Transverse colon (tissue), 4 donors: ENCODE measurements around the gene KCNJ6. TPM values are rescaled to one million over a fixed set of nuclear protein-coding genes. Genes with fewer than 3 reads are reported as not detected.

Source experiments
- DNase-seq: peaks from one replicate; pipeline ENCODE4 v3.0.0-alpha.2; 2019
- H3K27ac ChIP-seq, 4 donors: fragments of 200-600 bp; sonication (generic); 2 replicates each; pipeline ENCODE4 v1.5.1; 2016 to 2018; ENCODE audit warnings: inconsistent platforms in 4 of 4
- H3K27me3 ChIP-seq: fragments of 200-600 bp; sonication (generic); 2 replicates; pipeline ENCODE4 v1.5.1; 2017; ENCODE audit warnings: inconsistent platforms
- H3K36me3 ChIP-seq, 4 donors: fragments of 200-600 bp; sonication (generic); 2 replicates each; pipeline ENCODE4 v1.5.1; 2017 to 2019; ENCODE audit warnings: inconsistent platforms in 4 of 4
- H3K4me1 ChIP-seq, 4 donors: fragments of 200-600 bp; sonication (generic); 2 replicates each; pipeline ENCODE4 v1.5.1; 2017 to 2020; ENCODE audit warnings: inconsistent platforms in 4 of 4
- H3K4me3 ChIP-seq, 4 donors: fragments of 200-600 bp; sonication (generic); 1 replicate in 1 of 4; 2 replicates in 3 of 4; pipeline versions ENCODE4 v1.5.1 to v1.6.1; 2017 to 2019; ENCODE audit warnings: inconsistent platforms in 4 of 4
- H3K9me3 ChIP-seq, 2 donors: fragments of 200-600 bp; sonication (generic); 2 replicates each; pipeline ENCODE4 v1.5.1; 2017 to 2019; ENCODE audit warnings: inconsistent platforms in 2 of 2
- CTCF ChIP-seq, 5 experiments: fragments of 200-600 bp in 3 of 5; fragments of 450-650 bp in 2 of 5; sonication (generic) in 3 of 5; IDR thresholded peaks; 1 replicate in 2 of 5; 2 replicates in 3 of 5; pipeline ENCODE4 v1.5.1; 2016 to 2017; ENCODE audit warnings: antibody characterized with exemption in 5 of 5, inconsistent platforms in 3 of 5, mild to moderate bottlenecking in 2 of 5, moderate library complexity in 1 of 5
- EP300 ChIP-seq: sonication (generic); formaldehyde crosslinking; IDR thresholded peaks from one replicate; pipeline ENCODE4 v1.6.1; 2017; ENCODE audit warnings: antibody characterized with exemption, low read depth
- POLR2A ChIP-seq: fragments of 450-650 bp; IDR thresholded peaks from one replicate; pipeline ENCODE4 v1.6.1; 2016; ENCODE audit warnings: antibody characterized with exemption, mild to moderate bottlenecking, moderate library complexity
- POLR2AphosphoS5 ChIP-seq, 3 donors: sonication (generic); formaldehyde crosslinking; IDR thresholded peaks; one replicate each; pipeline ENCODE4 v1.6.1; 2016; ENCODE audit warnings: antibody characterized with exemption in 3 of 3
- WGBS, 2 donors: methylation state at CpG; one replicate each; pipeline ENCODE4 v1.1.5; 2018; ENCODE audit warnings: low coverage in 1 of 2; 5-methylcytosine and 5-hydroxymethylcytosine counted together
- in situ Hi-C, 4 donors: fragments of 200-750 bp; cut with MboI; loops; one replicate each; pipeline versions ENCODE4 v1.15.0 to v1.15.1; 2017; ENCODE audit warnings: low sequenced_read_pairs in 3 of 4, low pct_ligation_motif_present in 1 of 4, low pct_unique_long_range_greater_than_20kb in 1 of 4
- intact Hi-C: fragments of 100-400 bp; cut with DNase I; formaldehyde crosslinking; loops from one replicate; pipeline ENCODE4 v1.15.1; 2023; ENCODE audit warnings: low total_unique reads
- total RNA-seq, 4 donors: library from RNA; depleted of rRNA; stranded (reverse); fragments of >200 nt; gene quantifications; one replicate each; pipeline ENCODE4 v1.1.0, GENCODE V29; 2016

The KCNJ6 gene
- total RNA-seq, 4 donors from 2014 or later, result 0.14 to 0.16 TPM; not detected in 2

GRCh38 chr21:37561941-37562919 lies 354.0 kb downstream of the KCNJ6 start:
- 85 to 91% methylated on average over 7 to 11 of the region's 11 CpGs for WGBS, 2 donors
- Histone ChIP-seq H3K9me3 (no peaks in the 10 kb centered on the region), H3K27ac (no peak overlapping the region), H3K36me3 (no peaks in the 10 kb centered on the region), H3K4me1 (peaks cover 5 to 22% (median 11%) of the 10 kb centered on the region in 4 donors), H3K27me3 (no peaks in the 10 kb centered on the region), H3K4me3 (no peak overlapping the region)
- intact Hi-C loops (loop anchor here (10.0 kb wide), 2 partner anchors 197 to 297 kb away; partner anchors contain the start of genes DYRK1A and VPS26C), in situ Hi-C loops (loop anchor here in 1 of 4 donors (25.0 kb wide), 1 partner anchor 575 kb away; no protein-coding TSS in a partner anchor)
- TF ChIP-seq POLR2AphosphoS5 (IDR thresholded peaks at IDR 0.05) (no peak), CTCF (IDR thresholded peaks at IDR 0.05) (no peak), POLR2A (no peak), EP300 (no peak)
- no peak for DNase-seq

GRCh38 chr21:37561506-37561905 lies 354.8 kb downstream of the KCNJ6 start:
- DNase-seq, result no peak
- Histone ChIP-seq H3K9me3 (no peaks in the 10 kb centered on the region), H3K36me3 (no peaks in the 10 kb centered on the region), H3K4me3 (no peak overlapping the region), H3K27me3 (no peaks in the 10 kb centered on the region), H3K4me1 (peaks cover 5 to 22% (median 11%) of the 10 kb centered on the region in 4 donors), H3K27ac (no peak overlapping the region)
- TF ChIP-seq EP300 (no peak), POLR2A (no peak), CTCF (IDR thresholded peaks at IDR 0.05) (no peak), POLR2AphosphoS5 (IDR thresholded peaks at IDR 0.05) (no peak)
- intact Hi-C loops (loop anchor here (10.0 kb wide), 2 partner anchors 197 to 297 kb away; partner anchors contain the start of genes DYRK1A and VPS26C), in situ Hi-C loops (loop anchor here in 1 of 4 donors (25.0 kb wide), 1 partner anchor 574 kb away; no protein-coding TSS in a partner anchor)
- WGBS, 2 donors, result 95% methylated on average over 7 of the region's 7 CpGs; no CpG with 5 or more reads in 1 of the 2 donors

GRCh38 chr21:37560385-37560784 lies 355.9 kb downstream of the KCNJ6 start:
- H3K27ac ChIP-seq, result no peak overlapping the region
- DNase-seq, result no peak
- H3K36me3 ChIP-seq, result no peaks in the 10 kb centered on the region
- no peaks in the 10 kb centered on the region for H3K9me3 ChIP-seq
- intact Hi-C loops (loop anchor here (10.0 kb wide), 2 partner anchors 196 to 296 kb away; partner anchors contain the start of genes DYRK1A and VPS26C), in situ Hi-C loops (loop anchor here in 1 of 4 donors (25.0 kb wide), 1 partner anchor 573 kb away; no protein-coding TSS in a partner anchor)
- TF ChIP-seq EP300 (no peak), POLR2AphosphoS5 (IDR thresholded peaks at IDR 0.05) (no peak), CTCF (IDR thresholded peaks at IDR 0.05) (no peak), POLR2A (no peak)
- peaks cover 5 to 16% (median 11%) of the 10 kb centered on the region in 4 donors for H3K4me1 ChIP-seq
- H3K27me3 ChIP-seq, result no peaks in the 10 kb centered on the region
- H3K4me3 ChIP-seq, result no peak overlapping the region
- 79 to 88% methylated on average over 2 to 5 of the region's 5 CpGs for WGBS, 2 donors

DNA sequence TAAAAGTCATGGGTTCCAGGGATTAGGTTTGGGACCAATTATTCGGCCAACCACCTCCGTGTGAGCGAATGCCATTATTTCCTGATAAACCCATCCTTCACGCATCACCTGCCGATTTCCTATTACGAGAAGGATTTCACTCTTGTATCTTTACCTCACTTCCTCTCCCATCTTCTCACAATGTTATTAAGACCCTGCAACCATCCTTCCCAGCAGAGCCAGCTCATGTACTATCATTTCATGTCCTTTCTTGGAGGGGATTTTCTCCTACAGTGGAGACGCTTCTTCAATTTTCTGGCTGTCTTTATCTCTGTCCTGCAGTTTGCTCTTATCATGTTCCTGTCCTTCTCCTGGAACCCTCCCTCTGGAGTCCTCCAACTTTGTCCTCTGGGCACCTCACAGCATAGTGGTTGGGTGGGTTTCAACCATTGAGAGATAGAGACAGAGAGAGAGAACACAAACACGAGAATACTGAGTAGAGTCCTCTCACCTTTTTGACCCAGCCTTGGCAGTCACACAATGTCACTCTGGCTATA lies 357.5 kb downstream of the KCNJ6 start:
- intact Hi-C loops, result no loop called here
- Histone ChIP-seq H3K27ac (no peak overlapping the region), H3K36me3 (no peaks in the 10 kb centered on the region), H3K27me3 (no peaks in the 10 kb centered on the region), H3K4me1 (peaks cover 0 to 7% (median 3%) of the 10 kb centered on the region in 4 donors), H3K4me3 (no peak overlapping the region), H3K9me3 (no peaks in the 10 kb centered on the region)
- no peak for TF ChIP-seq POLR2AphosphoS5 (IDR thresholded peaks at IDR 0.05)
- no peak for TF ChIP-seq CTCF (IDR thresholded peaks at IDR 0.05)
- no peak for TF ChIP-seq EP300
- no peak for TF ChIP-seq POLR2A
- WGBS, 2 donors, result 95% methylated on average over 8 of the region's 8 CpGs; no CpG with 5 or more reads in 1 of the 2 donors
- in situ Hi-C loops, result loop anchor here in 1 of 4 donors (25.0 kb wide), 1 partner anchor 571 kb away; no protein-coding TSS in a partner anchor
- DNase-seq, result no peak
